ENCODE measurements around the gene STRA8. TPM values are rescaled to one million over a fixed set of nuclear protein-coding genes. Genes with fewer than 3 reads are reported as not detected.
A peak's percentile ranks its signal among the peaks of the same experiment; 100 is the strongest.

Gene STRA8
- total RNA-seq, 1 experiment from 2014 or later: not detected

GRCh38 chr7:135271255-135271615 lies 37.6 kb downstream of the STRA8 start:
- Mint-ChIP-seq H3K27me3 (ENCODE audit: low read depth) (peaks cover 5% of the 10 kb centered on the region; the same call in 1 of the 2 replicates), H3K9me3 (peaks cover 14 to 15% of the 10 kb centered on the region in 2 experiments)

More at GRCh38 chr7:135271255-135271615, 37.6 kb downstream of the STRA8 start:
- no peaks in the 10 kb centered on the region for H3K9me3 ChIP-seq (ENCODE audit: control insufficient read depth, low read depth, low read length)
- no peak overlapping the region for H3K27ac ChIP-seq (ENCODE audit: insufficient read length, low read depth, low read length)
- H3K23me2 ChIP-seq (ENCODE audit: insufficient read length, low read depth, low read length, poor library complexity, severe bottlenecking): no peaks in the 10 kb centered on the region
- no peaks in the 10 kb centered on the region for H3K4me1 ChIP-seq (ENCODE audit: insufficient read depth, low read length)
- Mint-ChIP-seq H3K4me1 (0 out of 4 replicates have a peak, but pooled peaks cover 0 to 4% of the 10 kb centered on the region in 2 experiments), H3K27ac (no peak overlapping the region), H3K4me3 (no peak overlapping the region), H3K36me3 (ENCODE audit: insufficient read depth in 1 of 3, low read depth in 3 of 3) (peaks cover 0 to 5% (median 3%) of the 10 kb centered on the region in 3 experiments; a peak in 3 of 7 replicates)
- no peak overlapping the region for H2BK20ac ChIP-seq (ENCODE audit: low read depth, low read length, poor library complexity, severe bottlenecking)
- no peak overlapping the region for H3K23ac ChIP-seq (ENCODE audit: insufficient read length, low read depth, low read length)
- no peaks in the 10 kb centered on the region for H3K27me3 ChIP-seq (ENCODE audit: insufficient read depth, low read length)
- no peak overlapping the region for H3K4me2 ChIP-seq (ENCODE audit: insufficient read depth, insufficient read length, low read length)
- WGBS (ENCODE audit: extremely low coverage, insufficient read length, low lambda C conversion rate): no CpG with 5 or more reads among the region's 10 CpGs
- H4K91ac ChIP-seq (ENCODE audit: insufficient read length, low read depth, low read length): no peak overlapping the region
- H3T11ph ChIP-seq (ENCODE audit: low read length): no peak overlapping the region
- no peak overlapping the region for H2BK120ac ChIP-seq (ENCODE audit: low read depth, low read length, poor library complexity, severe bottlenecking)
- no peak overlapping the region for H2AK5ac ChIP-seq (ENCODE audit: insufficient read length, low read length)
- no peak overlapping the region for H3K4ac ChIP-seq (ENCODE audit: low read depth, low read length)
- H3K79me2 ChIP-seq (ENCODE audit: insufficient read depth, low read length): no peaks in the 10 kb centered on the region
- H2BK5ac ChIP-seq (ENCODE audit: insufficient read length, low read length): no peak overlapping the region
- no peak overlapping the region for H3K14ac ChIP-seq (ENCODE audit: insufficient read depth, low read length)
- no peak overlapping the region for H2BK12ac ChIP-seq (ENCODE audit: insufficient read length, low read depth, low read length)
- H3K56ac ChIP-seq (ENCODE audit: insufficient read length, low read depth, low read length): no peak overlapping the region
- H4K20me1 ChIP-seq (ENCODE audit: control insufficient read depth, insufficient read depth, insufficient read length): no peaks in the 10 kb centered on the region
- H4K5ac ChIP-seq (ENCODE audit: insufficient read length, low read depth, low read length): no peak overlapping the region
- no peaks in the 10 kb centered on the region for H3K79me1 ChIP-seq (ENCODE audit: insufficient read depth, low read depth, low read length, poor library complexity, severe bottlenecking)
- peak; percentile 10 for DNase-seq
- no peak overlapping the region for H2AFZ ChIP-seq (ENCODE audit: low read length)
- H2BK15ac ChIP-seq (ENCODE audit: low read depth, low read length): no peak overlapping the region
- H4K8ac ChIP-seq (replicated peaks; ENCODE audit: insufficient read length, low read depth, low read length): no peak overlapping the region
- no peak overlapping the region for H3K9ac ChIP-seq (ENCODE audit: extremely low read depth, insufficient read length, low read length)
- no peak for TF ChIP-seq CTCF (conservative IDR thresholded peaks at IDR 0.05)
- no peak overlapping the region for H3K18ac ChIP-seq (ENCODE audit: insufficient read length, low read depth, low read length)

Measured in H9 (cell line).